ENCODE results near the gene SLC44A1. TPM values are rescaled to one million over a fixed set of nuclear protein-coding genes. Genes with fewer than 3 reads are reported as not detected.

Gene SLC44A1
- 55.2 and 103 TPM in 2 replicates for total RNA-seq

GRCh38 chr9:105244003-105244733, at the start of gene SLC44A1:
Gene SLC44A1 (plus strand): TSS chr9:105244651. CDS start chr9:105244869, 218 bp downstream.

GRCh38 chr9:105447814-105448812, 203.7 kb downstream of the SLC44A1 start, which contains the start of gene FSD1L:
Gene FSD1L (plus strand): TSS chr9:105448034. CDS start chr9:105448221, 187 bp downstream.

Other genes starting within 250 kb of the SLC44A1 start
- gene FSD1L, start 203.4 kb downstream of the SLC44A1 start, total RNA-seq = 3.6 and 4.6 TPM in 2 replicates